HCT116 (cell line): Measurements from ENCODE around the gene ZCWPW1. TPM values are rescaled to one million over a fixed set of nuclear protein-coding genes. Genes with fewer than 3 reads are reported as not detected.
"Not testable (repeated sequence)": the region's sequence is repeated elsewhere in the genome, so short reads cannot be mapped to it uniquely, and the experiment has no call there.

Source experiments
- ATAC-seq: fragments of 200-7000 bp; cut with Tn5 transposase; 2 replicates; pipeline ENCODE4 v1.9.1; 2020; ENCODE audit warnings: mild to moderate bottlenecking, moderate library complexity
- BruUV-seq: library from RNA; stranded (reverse); fragments of 400-500 nt; replicated peaks from 2 replicates; lab custom pipeline; 2021; lab: Mats Ljungman, UMichigan
- CTCF ChIA-PET: fragments of 300-600 bp; sonication (Branson Sonifier 250); formaldehyde crosslinking; loops from one replicate; lab custom pipeline; 2021; ENCODE audit warnings: antibody characterized with exemption; lab: Charles Lee
- POLR2A ChIA-PET: fragments of 300-600, 350-600 bp; sonication (Branson Sonifier 250); formaldehyde crosslinking; loops from one replicate; lab custom pipeline; 2021; ENCODE audit warnings: antibody characterized with exemption; lab: Charles Lee
- RAD21 ChIA-PET, 2 experiments: fragments of 300-600 bp; sonication (Branson Sonifier 250); formaldehyde crosslinking; loops; one replicate each; lab custom pipeline; 2023; ENCODE audit warnings: low total read pairs in 2 of 2; ENCODE audit not compliant: uncharacterized antibody in 2 of 2, unreplicated experiment in 2 of 2, low non-redundant PET in 1 of 2; lab: Charles Lee
- DNase-seq: peaks from one replicate; pipeline ENCODE4 v3.0.0-alpha.2; 2010; ENCODE audit warnings: low read depth, low spot score
- H2AFZ ChIP-seq: fragments of 200-600 bp; shearing (Covaris generic), sonication (generic); 2 replicates; pipeline ENCODE4 v1.6.1; 2017; ENCODE audit warnings: low read depth, mixed run types, mixed read lengths, antibody characterized with exemption, low read length; ENCODE audit not compliant: poor library complexity, severe bottlenecking
- H3K27ac ChIP-seq: 2 replicates; pipeline ENCODE4 v1.5.1; 2012; ENCODE audit warnings: low read depth, low read length
- H3K27me3 ChIP-seq: fragments of 200-600 bp; sonication (generic); 2 replicates; pipeline ENCODE4 v1.6.1; 2016; ENCODE audit warnings: mixed run types, low read length, mixed read lengths; ENCODE audit not compliant: insufficient read depth
- H3K36me3 ChIP-seq, 2 experiments: fragments of 200-500 bp in 1 of 2; fragments of 200-600 bp in 1 of 2; sonication (Bioruptor generic) in 1 of 2; sonication (generic) in 1 of 2; 2 replicates each; pipeline versions ENCODE4 v1.5.1 to v1.6.1; 2014 to 2016; ENCODE audit warnings: low read length in 2 of 2, inconsistent platforms in 1 of 2, mixed read lengths in 1 of 2, mixed run types in 1 of 2; ENCODE audit not compliant: insufficient read depth in 2 of 2, control insufficient read depth in 1 of 2
- H3K4me1 ChIP-seq, 2 experiments: fragments of 200-600 bp in 1 of 2; sonication (generic) in 1 of 2; 2 replicates each; pipeline versions ENCODE4 v1.5.1 to v1.6.1; 2012 to 2017; ENCODE audit warnings: low read length in 2 of 2, inconsistent platforms in 1 of 2, mild to moderate bottlenecking in 1 of 2, mixed read lengths in 1 of 2, mixed run types in 1 of 2, moderate library complexity in 1 of 2; ENCODE audit not compliant: insufficient read depth in 2 of 2, control insufficient read depth in 1 of 2
- H3K4me2 ChIP-seq: fragments of 200-600 bp; sonication (generic); 2 replicates; pipeline ENCODE4 v1.6.1; 2017; ENCODE audit warnings: mixed run types, low read length, mixed read lengths
- H3K4me3 ChIP-seq, 2 experiments: fragments of 200-600 bp in 1 of 2; sonication (generic) in 1 of 2; replicated peaks in 1 of 2; 2 replicates each; pipeline ENCODE4 v1.5.1; 2011 to 2016; ENCODE audit warnings: low read length in 2 of 2, control low read depth in 1 of 2, low read depth in 1 of 2, mild to moderate bottlenecking in 1 of 2, mixed read lengths in 1 of 2, mixed run types in 1 of 2
- H3K79me2 ChIP-seq: fragments of 200-600 bp; sonication (generic); 2 replicates; pipeline ENCODE4 v1.6.1; 2017; ENCODE audit warnings: mild to moderate bottlenecking, mixed run types, low read length, moderate library complexity, mixed read lengths; ENCODE audit not compliant: insufficient read depth
- H3K9ac ChIP-seq: fragments of 200-600 bp; sonication (generic); 2 replicates; pipeline ENCODE4 v1.6.1; 2016; ENCODE audit warnings: low read length, mixed read lengths
- H3K9me2 ChIP-seq: fragments of 200-600 bp; sonication (generic), shearing (Covaris generic); 2 replicates; pipeline ENCODE4 v1.6.1; 2017; ENCODE audit warnings: mixed run types, mild to moderate bottlenecking, moderate library complexity; ENCODE audit not compliant: insufficient read depth
- H3K9me3 ChIP-seq, 2 experiments: fragments of 200-500 bp in 1 of 2; fragments of 200-600 bp in 1 of 2; sonication (Bioruptor generic) in 1 of 2; sonication (generic) in 1 of 2; 2 replicates each; pipeline ENCODE4 v1.6.1; 2014 to 2017; ENCODE audit warnings: low read length in 2 of 2, mixed read lengths in 2 of 2, inconsistent platforms in 1 of 2, low read depth in 1 of 2, mild to moderate bottlenecking in 1 of 2, mixed run types in 1 of 2, moderate library complexity in 1 of 2; ENCODE audit not compliant: control insufficient read depth in 1 of 2, insufficient read depth in 1 of 2
- H4K20me1 ChIP-seq: fragments of 200-600 bp; sonication (generic), shearing (Covaris generic); 2 replicates; pipeline ENCODE4 v1.6.1; 2017; ENCODE audit warnings: mixed run types, mild to moderate bottlenecking, moderate library complexity; ENCODE audit not compliant: insufficient read depth
- ELF1 ChIP-seq: IDR thresholded peaks from 2 replicates; pipeline ENCODE4 v1.6.1; 2012; ENCODE audit warnings: low read depth, borderline replicate concordance
- EZH2 ChIP-seq: fragments of 200-600 bp; sonication (generic); IDR thresholded peaks from 2 replicates; pipeline ENCODE4 v1.6.1; 2017; ENCODE audit warnings: antibody characterized with exemption, mixed run types
- SIN3A ChIP-seq: IDR thresholded peaks from 2 replicates; pipeline ENCODE4 v1.6.1; 2012; ENCODE audit warnings: low read depth
- YY1 ChIP-seq: IDR thresholded peaks from 2 replicates; pipeline ENCODE4 v1.6.1; 2011; ENCODE audit warnings: low read length, low read depth, moderate library complexity, mild to moderate bottlenecking; ENCODE audit not compliant: insufficient replicate concordance; ENCODE audit errors: extremely low read depth
- ZBTB33 ChIP-seq: IDR thresholded peaks from 2 replicates; pipeline ENCODE4 v1.6.1; 2011; ENCODE audit warnings: mild to moderate bottlenecking, low read length, moderate library complexity; ENCODE audit not compliant: insufficient replicate concordance; ENCODE audit errors: extremely low read depth
- ZFX ChIP-seq: fragments of 450-650 bp; IDR thresholded peaks from 2 replicates; pipeline ENCODE4 v1.6.1; 2017
- intact Hi-C: fragments of 100-400 bp; cut with micrococcal nuclease; formaldehyde crosslinking; loops from 2 replicates; pipeline ENCODE4 v1.10.0; 2022
- total RNA-seq: library from RNA; stranded (reverse); gene quantifications from one replicate; pipeline ENCODE4 v1.2.1, GENCODE V29; 2021; ENCODE audit not compliant: unreplicated experiment

ZCWPW1 gene
- total RNA-seq, 1 experiment from 2014 or later = 1.5 TPM

DNA sequence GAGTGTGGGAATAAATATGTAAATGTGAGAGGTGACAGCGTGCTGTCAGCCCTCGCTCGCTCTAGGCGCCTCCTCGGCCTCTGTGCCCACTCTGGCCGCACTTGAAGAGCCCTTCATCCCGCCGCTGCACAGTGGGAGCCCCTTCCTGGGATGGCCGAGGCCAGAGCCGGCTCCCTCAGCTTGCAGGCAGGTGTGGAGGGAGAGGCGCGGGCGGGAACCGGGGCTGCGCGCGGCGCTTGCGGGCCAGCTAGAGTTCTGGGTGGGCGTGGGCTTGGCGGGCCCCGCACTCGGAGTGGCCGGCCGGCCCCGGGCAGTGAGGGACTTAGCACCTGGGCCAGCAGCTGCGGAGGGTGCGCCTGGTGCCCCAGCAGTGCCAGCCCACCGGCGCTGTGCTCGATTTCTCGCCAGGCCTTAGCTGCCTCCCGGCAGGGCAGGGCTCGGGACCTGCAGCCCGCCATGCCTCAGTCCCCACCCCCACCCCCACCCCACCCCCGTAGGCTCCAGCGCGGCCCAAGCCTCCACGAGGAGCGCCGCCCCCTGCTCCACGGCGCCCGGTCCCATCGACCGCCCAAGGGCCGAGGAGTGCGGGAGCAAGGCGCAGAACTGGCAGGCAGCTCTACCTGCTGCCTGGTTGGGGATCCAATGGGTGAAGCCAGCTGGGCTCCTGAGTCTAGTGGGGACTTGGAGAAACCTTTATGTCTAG is 46.8 kb downstream of the ZCWPW1 start:
- intact Hi-C loops, H3K4me2 ChIP-seq, H3K36me3 ChIP-seq, H3K27me3 ChIP-seq, DNase-seq, ATAC-seq, H3K9me2 ChIP-seq, H3K9me3 ChIP-seq, H3K27ac ChIP-seq, BruUV-seq, H3K9ac ChIP-seq, H3K4me1 ChIP-seq, H4K20me1 ChIP-seq, POLR2A ChIA-PET, H2AFZ ChIP-seq, H3K4me3 ChIP-seq, RAD21 ChIA-PET, H3K79me2 ChIP-seq, CTCF ChIA-PET: not testable (repeated sequence)

DNA sequence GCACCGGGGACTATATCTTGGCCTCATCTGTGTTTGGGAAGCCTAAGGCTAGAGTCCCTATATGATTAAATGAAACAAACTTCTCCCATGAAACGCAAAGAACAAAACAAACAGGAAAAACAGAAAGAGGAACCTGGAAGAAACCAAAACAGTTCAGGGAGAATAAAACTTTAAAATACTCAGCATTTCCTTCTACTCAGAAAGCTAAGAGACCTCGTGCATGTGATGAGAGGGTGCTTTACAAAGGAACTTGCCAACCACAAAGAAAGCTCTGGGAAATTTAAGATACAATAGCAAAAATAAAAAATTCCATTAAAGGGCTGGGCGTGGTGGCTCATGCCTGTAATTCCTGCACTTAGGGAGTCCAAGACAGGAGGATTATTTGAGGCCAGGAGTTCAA is 48.3 kb downstream of the ZCWPW1 start:
- ATAC-seq (no peak), DNase-seq (no peak)
- Histone ChIP-seq H3K4me2 (no peak overlapping the region), H3K36me3 (no peaks in the 10 kb centered on the region), H3K79me2 (no peaks in the 10 kb centered on the region), H4K20me1 (no peaks in the 10 kb centered on the region), H3K4me1 (no peaks in the 10 kb centered on the region), H3K4me3 (no peak overlapping the region), H3K27ac (no peak overlapping the region), H3K9me2 (no peaks in the 10 kb centered on the region), H3K9ac (no peak overlapping the region), H3K9me3 (no peaks in the 10 kb centered on the region), H2AFZ (no peak overlapping the region), H3K27me3 (no peaks in the 10 kb centered on the region)
- ChIA-PET RAD21 (no interaction called here), POLR2A (no interaction called here), CTCF (no interaction called here)
- no peak for TF ChIP-seq ELF1
- no peak for TF ChIP-seq ZBTB33
- TF ChIP-seq ZFX = no peak
- no peak for TF ChIP-seq YY1
- TF ChIP-seq EZH2 = no peak
- TF ChIP-seq SIN3A = no peak
- no TSS peak for BruUV-seq
- intact Hi-C loops = no loop called here
